ENCODE results near the gene BTBD16. TPM values are rescaled to one million over a fixed set of nuclear protein-coding genes. Genes with fewer than 3 reads are reported as not detected.

Gene BTBD16
- total RNA-seq, 1 experiment from 2014 or later: 0.82 TPM

GRCh38 chr10:122273966-122274545 is 3.0 kb downstream of the BTBD16 start:
- no peak for TF ChIP-seq REST (IDR thresholded peaks at IDR 0.05; ENCODE audit: insufficient read depth in 1 of 2, low read depth in 2 of 2, low read length in 1 of 2)
- TF ChIP-seq TCF7L2 (IDR thresholded peaks at IDR 0.05; ENCODE audit: low read depth, low read length): no peak
- TF ChIP-seq POLR2AphosphoS5 (IDR thresholded peaks at IDR 0.05; ENCODE audit: low read depth, low read length): no peak
- no peak for TF ChIP-seq SIN3A (IDR thresholded peaks at IDR 0.05; ENCODE audit: borderline replicate concordance, insufficient read depth, low read depth, low read length)
- TF ChIP-seq, protein P1, sequence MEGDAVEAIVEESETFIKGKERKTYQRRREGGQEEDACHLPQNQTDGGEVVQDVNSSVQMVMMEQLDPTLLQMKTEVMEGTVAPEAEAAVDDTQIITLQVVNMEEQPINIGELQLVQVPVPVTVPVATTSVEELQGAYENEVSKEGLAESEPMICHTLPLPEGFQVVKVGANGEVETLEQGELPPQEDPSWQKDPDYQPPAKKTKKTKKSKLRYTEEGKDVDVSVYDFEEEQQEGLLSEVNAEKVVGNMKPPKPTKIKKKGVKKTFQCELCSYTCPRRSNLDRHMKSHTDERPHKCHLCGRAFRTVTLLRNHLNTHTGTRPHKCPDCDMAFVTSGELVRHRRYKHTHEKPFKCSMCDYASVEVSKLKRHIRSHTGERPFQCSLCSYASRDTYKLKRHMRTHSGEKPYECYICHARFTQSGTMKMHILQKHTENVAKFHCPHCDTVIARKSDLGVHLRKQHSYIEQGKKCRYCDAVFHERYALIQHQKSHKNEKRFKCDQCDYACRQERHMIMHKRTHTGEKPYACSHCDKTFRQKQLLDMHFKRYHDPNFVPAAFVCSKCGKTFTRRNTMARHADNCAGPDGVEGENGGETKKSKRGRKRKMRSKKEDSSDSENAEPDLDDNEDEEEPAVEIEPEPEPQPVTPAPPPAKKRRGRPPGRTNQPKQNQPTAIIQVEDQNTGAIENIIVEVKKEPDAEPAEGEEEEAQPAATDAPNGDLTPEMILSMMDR (IDR thresholded peaks at IDR 0.05): no peak
- POLR2A ChIA-PET: no interaction called here
- H3K27me3 ChIP-seq (ENCODE audit: control insufficient read depth, insufficient read depth, low read length): no peaks in the 10 kb centered on the region
- no peaks in the 10 kb centered on the region for H3K4me1 ChIP-seq (ENCODE audit: control insufficient read depth, insufficient read depth, low read length)
- no peak overlapping the region for H3K27ac ChIP-seq (ENCODE audit: low read length)
- CTCF ChIA-PET: no interaction called here
- in situ Hi-C loops (cut with HindIII; ENCODE audit: low pct_unique_long_range_greater_than_20kb, low sequenced_read_pairs): no loop called here
- no peak for ATAC-seq
- H3K36me3 ChIP-seq (ENCODE audit: control insufficient read depth, insufficient read depth, low read length): no peaks in the 10 kb centered on the region
- no peaks in the 10 kb centered on the region for H3K9me3 ChIP-seq (ENCODE audit: control insufficient read depth, insufficient read depth, low read depth, low read length)
- H3K4me3 ChIP-seq (ENCODE audit: low read depth in 2 of 2, low read length in 2 of 2): no peak overlapping the region
- intact Hi-C loops (cut with micrococcal nuclease; ENCODE audit: unreplicated experiment): no loop called here
- no peak for DNase-seq (ENCODE audit: low read depth, low spot score)
- BruUV-seq (replicated peaks): no TSS peak

- no peaks in the 10 kb centered on the region for H3K36me3 ChIP-seq (ENCODE audit: control insufficient read depth, insufficient read depth, low read length)
- H3K9me3 ChIP-seq (ENCODE audit: control insufficient read depth, insufficient read depth, low read depth, low read length): no peaks in the 10 kb centered on the region
- H3K27ac ChIP-seq (ENCODE audit: low read length): no peak overlapping the region
- no TSS peak for BruUV-seq (replicated peaks)
- ChIA-PET CTCF (no interaction called here), POLR2A (interaction anchor here (0.7 kb wide), 1 partner anchor 187 kb away, joined by 6 read pairs; no protein-coding TSS in a partner anchor)
- no peak for ATAC-seq
- no peak for DNase-seq (ENCODE audit: low read depth, low spot score)
- no peaks in the 10 kb centered on the region for H3K27me3 ChIP-seq (ENCODE audit: control insufficient read depth, insufficient read depth, low read length)
- intact Hi-C loops (cut with micrococcal nuclease; ENCODE audit: unreplicated experiment): no loop called here
- in situ Hi-C loops (cut with HindIII; ENCODE audit: low pct_unique_long_range_greater_than_20kb, low sequenced_read_pairs): no loop called here
- no peak for TF ChIP-seq SIN3A (IDR thresholded peaks at IDR 0.05; ENCODE audit: borderline replicate concordance, insufficient read depth, low read depth, low read length)
- H3K4me3 ChIP-seq (ENCODE audit: low read depth in 2 of 2, low read length in 2 of 2): no peak overlapping the region
- peaks cover 8% of the 10 kb centered on the region for H3K4me1 ChIP-seq (ENCODE audit: control insufficient read depth, insufficient read depth, low read length)
Observed at GRCh38 chr10:122276611-122277208, 5.6 kb downstream of the BTBD16 start.

DNA sequence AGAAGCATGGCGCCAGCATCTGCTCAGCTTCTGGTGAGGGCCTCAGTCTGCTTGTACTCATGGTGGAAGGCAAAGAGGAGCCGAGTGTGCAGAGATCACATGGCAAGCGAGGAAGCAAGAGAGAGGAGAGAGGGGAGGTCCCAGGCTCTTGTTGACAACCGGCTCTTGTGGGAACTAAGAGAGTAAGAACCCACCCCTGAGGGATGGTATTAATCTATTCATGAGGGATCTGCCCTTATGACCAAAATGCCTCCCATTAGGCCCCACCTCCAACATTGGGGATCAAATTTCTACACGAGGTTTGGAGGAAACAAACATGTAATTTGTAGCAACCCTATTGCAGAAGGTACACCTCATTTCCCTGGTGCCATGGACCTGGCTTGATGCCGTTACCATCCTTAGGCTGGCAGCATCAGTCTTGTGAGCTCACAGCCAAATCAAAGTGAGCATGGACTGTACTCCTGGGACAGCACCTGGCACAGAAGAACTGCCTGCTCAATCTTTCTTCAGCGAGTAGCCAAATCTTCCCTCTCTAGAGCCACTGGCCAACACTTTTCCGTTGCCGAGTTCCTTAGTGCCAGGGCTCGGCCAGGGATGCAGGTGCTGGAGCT is 6.5 kb downstream of the BTBD16 start:
- Histone ChIP-seq H3K4me1 (ENCODE audit: control insufficient read depth, insufficient read depth, low read length) (peaks cover 8% of the 10 kb centered on the region), H3K27ac (ENCODE audit: low read length) (no peak overlapping the region), H3K27me3 (ENCODE audit: control insufficient read depth, insufficient read depth, low read length) (no peaks in the 10 kb centered on the region), H3K36me3 (ENCODE audit: control insufficient read depth, insufficient read depth, low read length) (no peaks in the 10 kb centered on the region), H3K9me3 (ENCODE audit: control insufficient read depth, insufficient read depth, low read depth, low read length) (no peaks in the 10 kb centered on the region), H3K4me3 (ENCODE audit: low read depth in 2 of 2, low read length in 2 of 2) (no peak overlapping the region)
- in situ Hi-C loops (cut with HindIII; ENCODE audit: low pct_unique_long_range_greater_than_20kb, low sequenced_read_pairs): no loop called here
- TF ChIP-seq, protein P1 (IDR thresholded peaks at IDR 0.05): no peak
- no peak for TF ChIP-seq POLR2AphosphoS5 (IDR thresholded peaks at IDR 0.05; ENCODE audit: low read depth, low read length)
- TF ChIP-seq REST (IDR thresholded peaks at IDR 0.05; ENCODE audit: insufficient read depth in 1 of 2, low read depth in 2 of 2, low read length in 1 of 2): no peak
- ATAC-seq (no peak), DNase-seq (ENCODE audit: low read depth, low spot score) (no peak)
- ChIA-PET CTCF (interaction anchor here (0.7 kb wide), 1 partner anchor 158 kb away, joined by 4 read pairs; no protein-coding TSS in a partner anchor), POLR2A (interaction anchor here (0.7 kb wide), 1 partner anchor 186 kb away, joined by 6 read pairs; no protein-coding TSS in a partner anchor)
- intact Hi-C loops (cut with micrococcal nuclease; ENCODE audit: unreplicated experiment): no loop called here
- no TSS peak for BruUV-seq (replicated peaks)

Measured in Panc1 (cell line).